Activated B cell treated with CpG ODN at 0.5 μM for 24 hours (primary cell): ENCODE data around the gene CD28. TPM values are rescaled to one million over a fixed set of nuclear protein-coding genes. Genes with fewer than 3 reads are reported as not detected.

ENCODE experiments used
- ATAC-seq: fragments of 200-7000 bp; cut with Tn5 transposase; one replicate; pipeline ENCODE4 v1.10.0; 2021; ENCODE audit warnings: low read depth, mild to moderate bottlenecking, moderate library complexity
- CTCF ChIA-PET: fragments of 350-600 bp; sonication (Branson Sonifier 250); formaldehyde crosslinking; loops from one replicate; lab custom pipeline; 2021; ENCODE audit warnings: antibody characterized with exemption; lab: Charles Lee
- POLR2A ChIA-PET: fragments of 350-600 bp; sonication (Branson Sonifier 250); formaldehyde crosslinking; loops from one replicate; lab custom pipeline; 2021; ENCODE audit warnings: antibody characterized with exemption; lab: Charles Lee
- DNase-seq: peaks from one replicate; pipeline ENCODE4 v3.0.0; 2022
- H3K27ac Mint-ChIP-seq: one replicate; pipeline ENCODE4 v1.8.0; 2020; ENCODE audit warnings: mixed read lengths
- H3K27me3 Mint-ChIP-seq: one replicate; pipeline ENCODE4 v1.8.0; 2021; ENCODE audit warnings: mixed read lengths
- H3K36me3 Mint-ChIP-seq: one replicate; pipeline ENCODE4 v1.8.0; 2021; ENCODE audit warnings: low read depth, mixed read lengths
- H3K4me1 Mint-ChIP-seq: one replicate; pipeline ENCODE4 v1.8.0; 2021; ENCODE audit warnings: mixed read lengths
- H3K4me3 Mint-ChIP-seq: one replicate; pipeline ENCODE4 v1.8.0; 2020; ENCODE audit warnings: mild to moderate bottlenecking, mixed read lengths
- H3K9me3 Mint-ChIP-seq: one replicate; pipeline ENCODE4 v1.8.0; 2020; ENCODE audit warnings: mixed read lengths
- CTCF ChIP-seq: fragments of 200-600 bp; IDR thresholded peaks from one replicate; pipeline ENCODE4 v1.8.0; 2022; ENCODE audit warnings: antibody characterized with exemption, mild to moderate bottlenecking
- intact Hi-C: fragments of 100-400 bp; cut with micrococcal nuclease; formaldehyde crosslinking; loops from one replicate; pipeline ENCODE4 v1.15.1; 2024
- total RNA-seq: library from RNA; stranded (reverse); gene quantifications from 2 replicates; pipeline ENCODE4 v1.2.3, GENCODE V29; 2022

Gene CD28
- total RNA-seq, 1 donor from 2014 or later, result not detected

GRCh38 chr2:203730076-203730729 is 23.8 kb downstream of the CD28 start:
- Mint-ChIP-seq H3K27me3 (peaks cover 23% of the 10 kb centered on the region), H3K27ac (no peak overlapping the region), H3K36me3 (no peaks in the 10 kb centered on the region), H3K4me1 (no peaks in the 10 kb centered on the region), H3K9me3 (no peaks in the 10 kb centered on the region), H3K4me3 (no peak overlapping the region)
- CTCF ChIA-PET, result no interaction called here
- no peak for ATAC-seq
- no peak for TF ChIP-seq CTCF
- DNase-seq, result no peak
- intact Hi-C loops, result no loop called here
- POLR2A ChIA-PET, result no interaction called here

- TF ChIP-seq CTCF, result no peak
- intact Hi-C loops, result no loop called here
Measured at GRCh38 chr2:203730883-203731282, 24.4 kb downstream of the CD28 start.

GRCh38 chr2:203732092-203732952 is 25.9 kb downstream of the CD28 start:
- no peak for TF ChIP-seq CTCF
- H3K9me3 Mint-ChIP-seq, result no peaks in the 10 kb centered on the region
- ChIA-PET CTCF (no interaction called here), POLR2A (no interaction called here)
- no peak overlapping the region for H3K27ac Mint-ChIP-seq
- ATAC-seq, result no peak
- no peak overlapping the region for H3K4me3 Mint-ChIP-seq
- H3K36me3 Mint-ChIP-seq, result no peaks in the 10 kb centered on the region
- H3K27me3 Mint-ChIP-seq, result peaks cover 19% of the 10 kb centered on the region
- H3K4me1 Mint-ChIP-seq, result no peaks in the 10 kb centered on the region
- intact Hi-C loops, result no loop called here
- no peak for DNase-seq

More at GRCh38 chr2:203730883-203731282, 24.4 kb downstream of the CD28 start:
- no peaks in the 10 kb centered on the region for H3K4me1 Mint-ChIP-seq
- no peak for DNase-seq
- no peak overlapping the region for H3K4me3 Mint-ChIP-seq
- H3K9me3 Mint-ChIP-seq, result no peaks in the 10 kb centered on the region
- H3K36me3 Mint-ChIP-seq, result no peaks in the 10 kb centered on the region
- H3K27ac Mint-ChIP-seq, result no peak overlapping the region
- POLR2A ChIA-PET, result no interaction called here
- CTCF ChIA-PET, result no interaction called here
- peaks cover 23% of the 10 kb centered on the region for H3K27me3 Mint-ChIP-seq
- no peak for ATAC-seq

GRCh38 chr2:203732953-203733510 is 26.6 kb downstream of the CD28 start:
- no peaks in the 10 kb centered on the region for H3K36me3 Mint-ChIP-seq
- ChIA-PET CTCF (no interaction called here), POLR2A (no interaction called here)
- ATAC-seq (no peak), DNase-seq (no peak)
- no peaks in the 10 kb centered on the region for H3K4me1 Mint-ChIP-seq
- intact Hi-C loops, result no loop called here
- H3K27me3 Mint-ChIP-seq, result peaks cover 19% of the 10 kb centered on the region
- no peak for TF ChIP-seq CTCF
- H3K9me3 Mint-ChIP-seq, result no peaks in the 10 kb centered on the region
- H3K27ac Mint-ChIP-seq, result no peak overlapping the region
- no peak overlapping the region for H3K4me3 Mint-ChIP-seq

GRCh38 chr2:203733684-203734083 is 27.2 kb downstream of the CD28 start:
- DNase-seq, result no peak
- no peak for ATAC-seq
- Mint-ChIP-seq H3K4me3 (no peak overlapping the region), H3K36me3 (no peaks in the 10 kb centered on the region), H3K9me3 (no peaks in the 10 kb centered on the region), H3K27ac (no peak overlapping the region), H3K27me3 (peaks cover 19% of the 10 kb centered on the region), H3K4me1 (no peaks in the 10 kb centered on the region)
- CTCF ChIA-PET, result no interaction called here
- intact Hi-C loops, result no loop called here
- no peak for TF ChIP-seq CTCF
- POLR2A ChIA-PET, result no interaction called here
